Neuronal stem cell (in vitro differentiated cells): Measurements from ENCODE around the gene BLTP2.

Source experiments
- DNase-seq: peaks from one replicate; pipeline ENCODE4 v3.0.0-alpha.2; 2013; ENCODE audit warnings: low spot score
- H2AFZ ChIP-seq: one replicate; pipeline ENCODE4 v1.6.1; 2013; ENCODE audit warnings: mild to moderate bottlenecking, low read length, inconsistent platforms
- H2AK5ac ChIP-seq: 2 replicates; pipeline ENCODE4 v1.6.1; 2013; ENCODE audit warnings: low read depth, mild to moderate bottlenecking, inconsistent platforms, low read length, moderate library complexity, mixed read lengths
- H2BK120ac ChIP-seq: 2 replicates; pipeline ENCODE4 v1.6.1; 2013; ENCODE audit warnings: low read depth, mild to moderate bottlenecking, inconsistent platforms, low read length, moderate library complexity, mixed read lengths
- H2BK12ac ChIP-seq: one replicate; pipeline ENCODE4 v1.6.1; 2013; ENCODE audit warnings: low read length, inconsistent platforms
- H2BK15ac ChIP-seq: 2 replicates; pipeline ENCODE4 v1.6.1; 2013; ENCODE audit warnings: mild to moderate bottlenecking, low read length, inconsistent platforms, mixed read lengths
- H2BK5ac ChIP-seq: one replicate; pipeline ENCODE4 v1.6.1; 2013; ENCODE audit warnings: inconsistent platforms, mild to moderate bottlenecking, low read length, moderate library complexity
- H3K14ac ChIP-seq: one replicate; pipeline ENCODE4 v1.6.1; 2013; ENCODE audit warnings: low read length, inconsistent platforms
- H3K18ac ChIP-seq: 2 replicates; pipeline ENCODE4 v1.6.1; 2013; ENCODE audit warnings: low read length, inconsistent platforms
- H3K23ac ChIP-seq: 2 replicates; pipeline ENCODE4 v1.6.1; 2013; ENCODE audit warnings: low read depth, mild to moderate bottlenecking, mixed read lengths, low read length, inconsistent platforms; ENCODE audit not compliant: poor library complexity
- H3K27ac ChIP-seq: replicated peaks from 3 replicates; pipeline ENCODE4 v1.5.1; 2013; ENCODE audit warnings: low read length, inconsistent platforms
- H3K27me3 ChIP-seq, 3 experiments: 2 replicates each; pipeline ENCODE4 v1.6.1; 2013; ENCODE audit warnings: low read length in 3 of 3, mild to moderate bottlenecking in 2 of 3, inconsistent platforms in 1 of 3, low read depth in 1 of 3, mixed read lengths in 1 of 3, moderate library complexity in 1 of 3; ENCODE audit not compliant: control insufficient read depth in 3 of 3, insufficient read depth in 3 of 3
- H3K36me3 ChIP-seq, 2 donors: replicated peaks in 1 of 2; 2 replicates each; pipeline ENCODE4 v1.6.1; 2013; ENCODE audit warnings: low read length in 2 of 2; ENCODE audit not compliant: control insufficient read depth in 2 of 2, insufficient read depth in 2 of 2
- H3K4ac ChIP-seq: 2 replicates; pipeline ENCODE4 v1.6.1; 2013; ENCODE audit warnings: inconsistent platforms, mild to moderate bottlenecking, low read length, moderate library complexity
- H3K4me1 ChIP-seq, 2 donors: 1 replicate in 1 of 2; 2 replicates in 1 of 2; pipeline ENCODE4 v1.6.1; 2013; ENCODE audit warnings: low read length in 2 of 2, low read depth in 1 of 2; ENCODE audit not compliant: control insufficient read depth in 2 of 2, insufficient read depth in 1 of 2
- H3K4me2 ChIP-seq: one replicate; pipeline ENCODE4 v1.6.1; 2013; ENCODE audit warnings: mild to moderate bottlenecking, low read length, inconsistent platforms; ENCODE audit not compliant: insufficient read depth, poor library complexity, severe bottlenecking
- H3K4me3 ChIP-seq, 2 donors: 2 replicates each; pipeline ENCODE4 v1.5.1; 2013; ENCODE audit warnings: low read length in 2 of 2, mild to moderate bottlenecking in 2 of 2, inconsistent platforms in 1 of 2, moderate library complexity in 1 of 2
- H3K79me1 ChIP-seq: one replicate; pipeline ENCODE4 v1.6.1; 2013; ENCODE audit warnings: low read depth, mild to moderate bottlenecking, inconsistent platforms, low read length, moderate library complexity
- H3K9ac ChIP-seq: one replicate; pipeline ENCODE4 v1.6.1; 2013; ENCODE audit warnings: mild to moderate bottlenecking, low read depth, low read length, inconsistent platforms; ENCODE audit not compliant: poor library complexity
- H3K9me3 ChIP-seq, 2 donors: replicated peaks in 1 of 2; 2 replicates each; pipeline versions ENCODE3 to v1.6.1; 2013; ENCODE audit warnings: low read length in 2 of 2, mild to moderate bottlenecking in 2 of 2, inconsistent platforms in 1 of 2, low read depth in 1 of 2, mixed read lengths in 1 of 2, moderate library complexity in 1 of 2; ENCODE audit not compliant: control insufficient read depth in 2 of 2, insufficient read depth in 1 of 2
- H4K8ac ChIP-seq: one replicate; pipeline ENCODE4 v1.6.1; 2013; ENCODE audit warnings: low read depth, mild to moderate bottlenecking, inconsistent platforms, low read length, moderate library complexity
- H4K91ac ChIP-seq: one replicate; pipeline ENCODE4 v1.6.1; 2013; ENCODE audit warnings: low read length, low read depth, mild to moderate bottlenecking, inconsistent platforms; ENCODE audit not compliant: poor library complexity
- WGBS, 2 donors: extraction: QIAGEN DNeasy Blood & Tissue Kit; methylation state at CpG; one replicate each; pipeline ENCODE4 v1.1.7; 2013; ENCODE audit warnings: missing lambda C conversion rate in 2 of 2, mixed read lengths in 1 of 2; ENCODE audit not compliant: insufficient read length in 2 of 2, insufficient replicate concordance in 1 of 2; ENCODE audit errors: extremely low coverage in 2 of 2; 5-methylcytosine and 5-hydroxymethylcytosine counted together

The BLTP2 gene

GRCh38 chr17:28665994-28666393, 21.0 kb upstream of the BLTP2 start:
- Histone ChIP-seq H3K4me1 (peaks cover 2 to 18% of the 10 kb centered on the region in 2 donors), H4K91ac (no peak overlapping the region), H2BK120ac (no peak overlapping the region), H3K4me2 (no peak overlapping the region), H2AFZ (no peak overlapping the region), H3K23ac (no peak overlapping the region), H3K79me1 (peaks cover 3% of the 10 kb centered on the region), H2BK12ac (no peak overlapping the region), H3K4me3 (no peak overlapping the region), H2BK15ac (no peak overlapping the region), H3K36me3 (peaks cover 7 to 70% of the 10 kb centered on the region in 2 donors), H2BK5ac (no peak overlapping the region), H2AK5ac (no peak overlapping the region), H4K8ac (no peak overlapping the region), H3K9ac (no peak overlapping the region), H3K27me3 (no peaks in the 10 kb centered on the region), H3K14ac (no peak overlapping the region), H3K18ac (no peak overlapping the region), H3K9me3 (no peaks in the 10 kb centered on the region), H3K27ac (no peak overlapping the region), H3K4ac (no peak overlapping the region)
- no peak for DNase-seq
- no CpG with 5 or more reads among the region's 2 CpGs for WGBS, 2 donors

GRCh38 chr17:28663723-28664122, 18.8 kb upstream of the BLTP2 start:
- H2BK120ac ChIP-seq: no peak overlapping the region
- H3K4me1 ChIP-seq: peaks cover 2 to 18% of the 10 kb centered on the region in 2 donors
- H4K91ac ChIP-seq: no peak overlapping the region
- peaks cover 15 to 66% of the 10 kb centered on the region in 2 donors for H3K36me3 ChIP-seq
- H2AFZ ChIP-seq: no peak overlapping the region
- H3K27me3 ChIP-seq: no peaks in the 10 kb centered on the region
- H3K27ac ChIP-seq: no peak overlapping the region
- no peak overlapping the region for H3K4me2 ChIP-seq
- H3K9me3 ChIP-seq: peaks cover 4 to 9% of the 10 kb centered on the region in 2 donors
- no peak overlapping the region for H2AK5ac ChIP-seq
- no peak overlapping the region for H3K4ac ChIP-seq
- no peak overlapping the region for H3K14ac ChIP-seq
- H4K8ac ChIP-seq: no peak overlapping the region
- H2BK15ac ChIP-seq: no peak overlapping the region
- H3K79me1 ChIP-seq: peaks cover 9% of the 10 kb centered on the region
- no peak overlapping the region for H2BK12ac ChIP-seq
- H3K9ac ChIP-seq: no peak overlapping the region
- H3K18ac ChIP-seq: no peak overlapping the region
- no peak overlapping the region for H2BK5ac ChIP-seq
- DNase-seq: no peak
- no peak overlapping the region for H3K4me3 ChIP-seq
- no peak overlapping the region for H3K23ac ChIP-seq

GRCh38 chr17:28662527-28662829, 17.5 kb upstream of the BLTP2 start:
- H2BK5ac ChIP-seq: peak overlapping the region; percentile 30
- no peak overlapping the region for H2AK5ac ChIP-seq
- H2BK15ac ChIP-seq: no peak overlapping the region
- peak overlapping the region; percentile 55 for H3K4me2 ChIP-seq
- no peak overlapping the region for H3K14ac ChIP-seq
- no peak overlapping the region for H3K23ac ChIP-seq
- peak overlapping the region; percentile 86 for H3K18ac ChIP-seq
- peak overlapping the region; percentile 80 to 96 for H3K4me3 ChIP-seq
- H4K8ac ChIP-seq: no peak overlapping the region
- H3K36me3 ChIP-seq: peaks cover 17 to 64% of the 10 kb centered on the region in 2 donors
- H4K91ac ChIP-seq: no peak overlapping the region
- WGBS, 2 donors: no CpG with 5 or more reads among the region's 10 CpGs
- H2AFZ ChIP-seq: peak overlapping the region; percentile 96
- peaks cover 2 to 10% of the 10 kb centered on the region in 2 donors for H3K4me1 ChIP-seq
- H3K9me3 ChIP-seq: peaks cover 4 to 9% of the 10 kb centered on the region in 2 donors
- no peak overlapping the region for H2BK120ac ChIP-seq
- H3K27ac ChIP-seq: peak overlapping the region; percentile 35
- peaks cover 9% of the 10 kb centered on the region for H3K79me1 ChIP-seq
- peak overlapping the region; percentile 85 for H3K9ac ChIP-seq
- no peak for DNase-seq
- no peak overlapping the region for H2BK12ac ChIP-seq
- H3K27me3 ChIP-seq: no peaks in the 10 kb centered on the region
- no peak overlapping the region for H3K4ac ChIP-seq

GRCh38 chr17:28661635-28662526, 16.9 kb upstream of the BLTP2 start, which contains the start of the genes SDF2 and SUPT6H:
TSS of gene SDF2 (minus strand) at chr17:28661906. CDS start at chr17:28661876, 30 bp downstream.
TSS of gene SUPT6H (plus strand) at chr17:28662205. CDS start at chr17:28673402, 11,197 bp downstream.
- H3K4me2 ChIP-seq: peak within 1 kb of the TSS; percentile 58
- peak within 1 kb of the TSS; percentile 30 for H2BK5ac ChIP-seq
- peak within 1 kb of the TSS; percentile 93 for H3K18ac ChIP-seq
- H3K4ac ChIP-seq: no peak within 1 kb of the TSS
- H2BK15ac ChIP-seq: no peak within 1 kb of the TSS
- H3K9me3 ChIP-seq: peaks cover 4 to 9% of the 10 kb centered on the region in 2 donors
- peak within 1 kb of the TSS; percentile 96 for H2AFZ ChIP-seq
- H3K36me3 ChIP-seq: peaks cover 17 to 67% of the 10 kb centered on the region in 2 donors
- no peak within 1 kb of the TSS for H4K91ac ChIP-seq
- no CpG with 5 or more reads among the region's 66 CpGs for WGBS, 2 donors
- no peaks in the 10 kb centered on the region for H3K27me3 ChIP-seq
- no peak within 1 kb of the TSS for H3K14ac ChIP-seq
- peaks cover 9% of the 10 kb centered on the region for H3K79me1 ChIP-seq
- H3K4me3 ChIP-seq: peak within 1 kb of the TSS; percentile 80 to 96
- H4K8ac ChIP-seq: no peak within 1 kb of the TSS
- peaks cover 2 to 8% of the 10 kb centered on the region in 2 donors for H3K4me1 ChIP-seq
- H2BK120ac ChIP-seq: no peak within 1 kb of the TSS
- no peak within 1 kb of the TSS for H2AK5ac ChIP-seq
- DNase-seq: peak; percentile 84
- H3K23ac ChIP-seq: peak within 1 kb of the TSS; percentile 83
- H2BK12ac ChIP-seq: no peak within 1 kb of the TSS
- peak within 1 kb of the TSS; percentile 92 for H3K9ac ChIP-seq
- peak within 1 kb of the TSS; percentile 78 for H3K27ac ChIP-seq
